Measurements from ENCODE around the gene ALK. TPM values are rescaled to one million over a fixed set of nuclear protein-coding genes. Genes with fewer than 3 reads are reported as not detected.

The ALK gene
- total and polyA plus RNA-seq, 2 donors (not counting 1 experiment from before 2014, with no cell fraction given): not detected

DNA sequence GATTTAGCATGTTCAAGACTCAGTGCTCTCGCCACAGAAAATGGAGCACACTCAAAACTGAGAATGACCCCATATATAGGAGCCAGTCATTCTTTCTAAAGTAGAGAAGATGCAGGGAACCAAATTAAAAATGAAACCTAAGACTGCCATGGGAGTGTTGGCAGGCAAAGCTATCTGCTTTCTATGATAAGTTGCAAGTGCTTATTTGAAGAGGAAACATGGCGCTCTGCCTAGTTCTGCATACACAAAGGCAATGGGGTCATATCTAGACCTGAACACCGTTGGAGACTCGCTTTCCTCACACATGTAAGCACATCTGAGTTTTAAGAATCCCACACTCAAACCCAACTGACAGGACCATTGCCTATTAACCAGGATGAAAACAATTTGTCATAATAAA lies 292.5 kb downstream of the ALK start:
- Mint-ChIP-seq H3K27ac (no peak overlapping the region), H3K4me1 (no peaks in the 10 kb centered on the region), H3K4me3 (no peak overlapping the region), H3K27me3 (peaks cover 26% of the 10 kb centered on the region), H3K9me3 (ENCODE audit: insufficient read depth) (no peaks in the 10 kb centered on the region)
- H3K36me3 ChIP-seq (replicated peaks in 1 of 2; ENCODE audit: control extremely low read depth in 1 of 2, control insufficient read depth in 1 of 2, extremely low read depth in 1 of 2, insufficient read depth in 2 of 2, low read length in 1 of 2): no peaks in the 10 kb centered on the region
- no peak overlapping the region for H3K4me2 ChIP-seq (replicated peaks; ENCODE audit: low read depth, low read length, poor library complexity, severe bottlenecking)
- ChIA-PET CTCF (no interaction called here), POLR2A (no interaction called here)
- 80% methylated on average over 2 of the region's 4 CpGs for WGBS (ENCODE audit: insufficient coverage)
- H2AFZ ChIP-seq (ENCODE audit: insufficient read depth, low read depth, low read length, poor library complexity, severe bottlenecking): no peak overlapping the region
- no peaks in the 10 kb centered on the region for H3K27me3 ChIP-seq (replicated peaks in 1 of 4; ENCODE audit: control extremely low read depth in 1 of 4, control insufficient read depth in 3 of 4, insufficient read depth in 4 of 4, low read length in 3 of 4)
- H3K9ac ChIP-seq (ENCODE audit: low read length): no peak overlapping the region
- no peak overlapping the region for H3K4me3 ChIP-seq (ENCODE audit: control extremely low read depth in 1 of 5, extremely low read depth in 1 of 5, insufficient read depth in 1 of 5, low read depth in 2 of 5, low read length in 4 of 5)
- H4K20me1 ChIP-seq (ENCODE audit: control insufficient read depth, insufficient read depth, low read length, poor library complexity, severe bottlenecking): no peaks in the 10 kb centered on the region
- no peaks in the 10 kb centered on the region for H3K4me1 ChIP-seq (ENCODE audit: control insufficient read depth in 2 of 2, insufficient read depth in 2 of 2, low read length in 2 of 2)
- H3K9me3 ChIP-seq (ENCODE audit: control extremely low read depth in 1 of 3, control insufficient read depth in 2 of 3, insufficient read depth in 1 of 3, low read length in 2 of 3): peaks cover 0 to 2% (median 0%) of the 10 kb centered on the region in 3 donors
- TF ChIP-seq CTCF (IDR thresholded peaks at IDR 0.05) (no peak), EZH2 (IDR thresholded peaks at IDR 0.05; ENCODE audit: borderline replicate concordance, insufficient read depth, low read depth, low read length, poor library complexity, severe bottlenecking) (no peak)
- ATAC-seq (ENCODE audit: low read depth): no peak
- H3K27ac ChIP-seq (ENCODE audit: low read length in 2 of 2): no peak overlapping the region
- intact Hi-C loops (cut with micrococcal nuclease): no loop called here
- no peaks in the 10 kb centered on the region for H3K79me2 ChIP-seq (ENCODE audit: control insufficient read depth, insufficient read depth, low read length)
- DNase-seq: no peak

- H3K4me1 Mint-ChIP-seq: no peaks in the 10 kb centered on the region
- ATAC-seq (ENCODE audit: low read depth) (no peak), DNase-seq (no peak)
- intact Hi-C loops (cut with micrococcal nuclease): no loop called here
- Histone ChIP-seq H3K9me3 (ENCODE audit: control extremely low read depth in 1 of 3, control insufficient read depth in 2 of 3, insufficient read depth in 1 of 3, low read length in 2 of 3) (peaks cover 0 to 2% (median 0%) of the 10 kb centered on the region in 3 donors), H3K4me3 (ENCODE audit: control extremely low read depth in 1 of 5, extremely low read depth in 1 of 5, insufficient read depth in 1 of 5, low read depth in 2 of 5, low read length in 4 of 5) (no peak overlapping the region), H4K20me1 (ENCODE audit: control insufficient read depth, insufficient read depth, low read length, poor library complexity, severe bottlenecking) (no peaks in the 10 kb centered on the region), H3K27me3 (replicated peaks in 1 of 4; ENCODE audit: control extremely low read depth in 1 of 4, control insufficient read depth in 3 of 4, insufficient read depth in 4 of 4, low read length in 3 of 4) (no peaks in the 10 kb centered on the region), H3K27ac (ENCODE audit: low read length in 2 of 2) (no peak overlapping the region), H3K79me2 (ENCODE audit: control insufficient read depth, insufficient read depth, low read length) (no peaks in the 10 kb centered on the region), H3K9ac (ENCODE audit: low read length) (no peak overlapping the region), H3K4me2 (replicated peaks; ENCODE audit: low read depth, low read length, poor library complexity, severe bottlenecking) (no peak overlapping the region), H2AFZ (ENCODE audit: insufficient read depth, low read depth, low read length, poor library complexity, severe bottlenecking) (no peak overlapping the region), H3K4me1 (ENCODE audit: control insufficient read depth in 2 of 2, insufficient read depth in 2 of 2, low read length in 2 of 2) (no peaks in the 10 kb centered on the region), H3K36me3 (replicated peaks in 1 of 2; ENCODE audit: control extremely low read depth in 1 of 2, control insufficient read depth in 1 of 2, extremely low read depth in 1 of 2, insufficient read depth in 2 of 2, low read length in 1 of 2) (no peaks in the 10 kb centered on the region)
- ChIA-PET POLR2A (no interaction called here), CTCF (no interaction called here)
- no peak overlapping the region for H3K4me3 Mint-ChIP-seq
- no peaks in the 10 kb centered on the region for H3K9me3 Mint-ChIP-seq (ENCODE audit: insufficient read depth)
- H3K27ac Mint-ChIP-seq: no peak overlapping the region
- no peak for TF ChIP-seq EZH2 (IDR thresholded peaks at IDR 0.05; ENCODE audit: borderline replicate concordance, insufficient read depth, low read depth, low read length, poor library complexity, severe bottlenecking)
- TF ChIP-seq CTCF (IDR thresholded peaks at IDR 0.05): no peak
- peaks cover 26% of the 10 kb centered on the region for H3K27me3 Mint-ChIP-seq
- no CpG with 5 or more reads among the region's 2 CpGs for WGBS (ENCODE audit: insufficient coverage)
Observed at GRCh38 chr2:29628108-29628745, 293.2 kb downstream of the ALK start.
